Transverse colon (tissue), 4 donors: ENCODE data around the gene KCNH1.

Experiments
- POLR2A ChIP-seq: fragments of 450-650 bp; IDR thresholded peaks from one replicate; pipeline ENCODE4 v1.6.1; 2016; ENCODE audit warnings: antibody characterized with exemption, mild to moderate bottlenecking, moderate library complexity
- POLR2AphosphoS5 ChIP-seq, 3 donors: sonication (generic); formaldehyde crosslinking; IDR thresholded peaks; one replicate each; pipeline ENCODE4 v1.6.1; 2016; ENCODE audit warnings: antibody characterized with exemption in 3 of 3
- TF ChIP-seq, protein P1 (sequence below), 5 experiments: fragments of 200-600 bp in 3 of 5; fragments of 450-650 bp in 2 of 5; sonication (generic) in 3 of 5; IDR thresholded peaks; 1 replicate in 2 of 5; 2 replicates in 3 of 5; pipeline ENCODE4 v1.5.1; 2016 to 2017; ENCODE audit warnings: antibody characterized with exemption in 5 of 5, inconsistent platforms in 3 of 5, mild to moderate bottlenecking in 2 of 5, moderate library complexity in 1 of 5

DNA sequence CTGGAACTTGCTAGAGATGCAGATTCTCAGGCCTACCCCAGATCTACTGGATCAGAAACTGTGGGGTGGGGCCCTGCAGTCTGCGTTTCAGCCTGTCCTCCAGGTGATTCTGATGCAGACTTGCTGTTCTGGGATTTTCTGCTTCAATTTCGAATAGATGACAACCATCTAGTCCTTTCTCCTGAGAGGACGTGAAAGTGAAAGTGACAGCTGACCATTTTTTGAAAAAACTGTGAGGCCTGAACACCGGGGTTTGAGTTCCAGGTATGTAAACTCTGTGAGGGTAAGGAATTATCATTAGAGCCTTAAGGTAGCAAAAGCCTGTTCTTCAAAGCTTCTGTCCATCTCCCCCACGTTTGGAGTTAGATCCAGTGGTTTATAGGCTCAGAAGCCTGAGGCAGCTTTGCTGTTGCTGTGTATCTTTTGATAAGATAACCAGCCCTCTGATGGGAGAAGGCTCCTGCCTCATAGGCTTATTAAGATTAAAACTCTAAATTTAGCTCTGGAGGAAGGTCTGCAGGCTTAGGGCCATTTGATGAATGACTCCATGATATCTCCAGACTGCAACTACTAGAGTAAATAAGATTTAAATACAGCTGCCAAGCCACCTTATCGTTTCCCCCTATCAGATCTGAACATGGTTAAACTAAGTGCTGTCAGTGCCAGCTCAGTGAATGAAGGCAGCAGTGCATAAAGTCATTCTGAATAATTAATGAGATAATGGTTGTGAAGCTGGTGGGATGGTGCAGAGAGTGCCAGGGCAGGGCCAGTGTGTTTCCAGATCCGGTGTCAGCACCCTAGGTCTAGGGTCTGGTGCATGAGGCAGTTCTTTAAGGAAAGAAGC lies 470.0 kb downstream of the KCNH1 start:
- TF ChIP-seq POLR2A (no peak), POLR2AphosphoS5 (IDR thresholded peaks at IDR 0.05) (no peak)
- TF ChIP-seq, protein P1, sequence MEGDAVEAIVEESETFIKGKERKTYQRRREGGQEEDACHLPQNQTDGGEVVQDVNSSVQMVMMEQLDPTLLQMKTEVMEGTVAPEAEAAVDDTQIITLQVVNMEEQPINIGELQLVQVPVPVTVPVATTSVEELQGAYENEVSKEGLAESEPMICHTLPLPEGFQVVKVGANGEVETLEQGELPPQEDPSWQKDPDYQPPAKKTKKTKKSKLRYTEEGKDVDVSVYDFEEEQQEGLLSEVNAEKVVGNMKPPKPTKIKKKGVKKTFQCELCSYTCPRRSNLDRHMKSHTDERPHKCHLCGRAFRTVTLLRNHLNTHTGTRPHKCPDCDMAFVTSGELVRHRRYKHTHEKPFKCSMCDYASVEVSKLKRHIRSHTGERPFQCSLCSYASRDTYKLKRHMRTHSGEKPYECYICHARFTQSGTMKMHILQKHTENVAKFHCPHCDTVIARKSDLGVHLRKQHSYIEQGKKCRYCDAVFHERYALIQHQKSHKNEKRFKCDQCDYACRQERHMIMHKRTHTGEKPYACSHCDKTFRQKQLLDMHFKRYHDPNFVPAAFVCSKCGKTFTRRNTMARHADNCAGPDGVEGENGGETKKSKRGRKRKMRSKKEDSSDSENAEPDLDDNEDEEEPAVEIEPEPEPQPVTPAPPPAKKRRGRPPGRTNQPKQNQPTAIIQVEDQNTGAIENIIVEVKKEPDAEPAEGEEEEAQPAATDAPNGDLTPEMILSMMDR (IDR thresholded peaks at IDR 0.05): no peak
